HG03064 (cell line): ENCODE data around the gene SYNE4.
"Not testable (repeated sequence)": the region's sequence is repeated elsewhere in the genome, so short reads cannot be mapped to it uniquely, and the experiment has no call there.

Source experiments
- ATAC-seq: cut with Tn5 transposase; IDR thresholded peaks from one replicate; pipeline ENCODE4 v1.9.1; 2021; ENCODE audit warnings: low read depth; ENCODE audit not compliant: unreplicated experiment

Gene SYNE4

GRCh38 chr19:35991731-35992450 is 16.7 kb downstream of the SYNE4 start:
- no peak for ATAC-seq

- ATAC-seq = no peak
These were observed 17.6 kb downstream of the SYNE4 start for GRCh38 chr19:35990771-35991730.

GRCh38 chr19:35990156-35990555 is 18.5 kb downstream of the SYNE4 start:
- no peak for ATAC-seq

- ATAC-seq = no peak
These were observed 19.8 kb downstream of the SYNE4 start for GRCh38 chr19:35988824-35989223.

- ATAC-seq = no peak
These were observed 21.1 kb downstream of the SYNE4 start for GRCh38 chr19:35987571-35987896.

- no peak for ATAC-seq
These were observed 21.7 kb downstream of the SYNE4 start for GRCh38 chr19:35986664-35987570.

- no peak for ATAC-seq
These were observed 22.5 kb downstream of the SYNE4 start for GRCh38 chr19:35986111-35986510.

- ATAC-seq = no peak
These were observed 25.4 kb downstream of the SYNE4 start for GRCh38 chr19:35983177-35983576.

- not testable (repeated sequence) for ATAC-seq
These were observed 27.6 kb downstream of the SYNE4 start for GRCh38 chr19:35980997-35981396.

GRCh38 chr19:35978832-35979365 is 29.7 kb downstream of the SYNE4 start:
- ATAC-seq = no peak

- ATAC-seq = no peak
These were observed 30.3 kb downstream of the SYNE4 start for GRCh38 chr19:35978271-35978670.

GRCh38 chr19:35977446-35978222 is 31.0 kb downstream of the SYNE4 start:
- ATAC-seq = no peak

GRCh38 chr19:35975608-35976214 is 32.9 kb downstream of the SYNE4 start:
- no peak for ATAC-seq

- ATAC-seq = no peak
These were observed 35.1 kb downstream of the SYNE4 start for GRCh38 chr19:35973487-35973886.

GRCh38 chr19:35966771-35967170 is 41.8 kb downstream of the SYNE4 start:
- ATAC-seq = no peak

- no peak for ATAC-seq
These were observed 45.1 kb downstream of the SYNE4 start for GRCh38 chr19:35963514-35963913.

- no peak for ATAC-seq
These were observed 48.1 kb downstream of the SYNE4 start for GRCh38 chr19:35960432-35960972.

GRCh38 chr19:35959968-35960320 is 48.7 kb downstream of the SYNE4 start:
- ATAC-seq = no peak
